Astrocyte (in vitro differentiated cells and primary cell): ENCODE data around the gene ACOX3. TPM values are rescaled to one million over a fixed set of nuclear protein-coding genes. Genes with fewer than 3 reads are reported as not detected.

Experiments
- DNase-seq: peaks from one replicate; pipeline ENCODE4 v3.0.0-alpha.2; 2010; ENCODE audit warnings: low read depth
- FAIRE-seq: peaks from 2 replicates; lab custom pipeline; 2011; peaks lifted over from hg19 to GRCh38; lab: Jason Lieb, UNC
- H2AFZ ChIP-seq: 2 replicates; pipeline ENCODE4 v1.6.0; 2012; ENCODE audit warnings: low read depth, low read length, inconsistent platforms
- H3K27ac ChIP-seq: 2 replicates; pipeline ENCODE4 v1.5.1; 2011; ENCODE audit warnings: low read depth, low read length, inconsistent platforms
- H3K27me3 ChIP-seq: 2 replicates; pipeline ENCODE4 v1.6.0; 2011; ENCODE audit warnings: low read length, inconsistent platforms; ENCODE audit not compliant: insufficient read depth
- H3K36me3 ChIP-seq: 2 replicates; pipeline ENCODE4 v1.5.1; 2011; ENCODE audit warnings: low read length, inconsistent platforms; ENCODE audit not compliant: insufficient read depth
- H3K4me1 ChIP-seq: 2 replicates; pipeline ENCODE4 v1.5.1; 2011; ENCODE audit warnings: low read length, inconsistent platforms; ENCODE audit not compliant: insufficient read depth
- H3K4me2 ChIP-seq: 2 replicates; pipeline ENCODE4 v1.6.0; 2012; ENCODE audit warnings: low read length, inconsistent platforms
- H3K4me3 ChIP-seq: 2 replicates; pipeline ENCODE4 v1.5.1; 2011; ENCODE audit warnings: low read depth, mild to moderate bottlenecking, low read length, inconsistent platforms; ENCODE audit not compliant: insufficient read depth
- H3K79me2 ChIP-seq: 2 replicates; pipeline ENCODE4 v1.6.0; 2012; ENCODE audit warnings: mild to moderate bottlenecking, low read length, inconsistent platforms; ENCODE audit not compliant: insufficient read depth
- H3K9ac ChIP-seq: 2 replicates; pipeline ENCODE4 v1.6.0; 2012; ENCODE audit warnings: mild to moderate bottlenecking, low read length, inconsistent platforms
- H3K9me3 ChIP-seq: 2 replicates; pipeline ENCODE4 v1.5.1; 2012; ENCODE audit warnings: low read depth, mild to moderate bottlenecking, low read length, inconsistent platforms; ENCODE audit not compliant: insufficient read depth
- H4K20me1 ChIP-seq: 2 replicates; pipeline ENCODE4 v1.6.0; 2012; ENCODE audit warnings: low read length, inconsistent platforms; ENCODE audit not compliant: insufficient read depth
- H3K27ac Mint-ChIP-seq: one replicate; pipeline ENCODE4 v1.8.0; 2021; ENCODE audit warnings: mild to moderate bottlenecking, mixed read lengths; ENCODE audit not compliant: unreplicated experiment
- H3K27me3 Mint-ChIP-seq: one replicate; pipeline ENCODE4 v1.8.0; 2021; ENCODE audit warnings: low read depth, mixed read lengths; ENCODE audit not compliant: unreplicated experiment
- H3K36me3 Mint-ChIP-seq: one replicate; pipeline ENCODE4 v1.8.0; 2021; ENCODE audit warnings: low read depth, mixed read lengths; ENCODE audit not compliant: unreplicated experiment
- H3K4me1 Mint-ChIP-seq: one replicate; pipeline ENCODE4 v1.8.0; 2021; ENCODE audit warnings: low read depth, mixed read lengths; ENCODE audit not compliant: unreplicated experiment
- H3K4me3 Mint-ChIP-seq: one replicate; pipeline ENCODE4 v1.8.0; 2021; ENCODE audit warnings: mild to moderate bottlenecking, moderate library complexity, mixed read lengths; ENCODE audit not compliant: unreplicated experiment
- H3K9me3 Mint-ChIP-seq: one replicate; pipeline ENCODE4 v1.8.0; 2021; ENCODE audit warnings: mild to moderate bottlenecking, mixed read lengths; ENCODE audit not compliant: unreplicated experiment
- EZH2 ChIP-seq: IDR thresholded peaks from 2 replicates; pipeline ENCODE4 v1.6.1; 2012; ENCODE audit warnings: mild to moderate bottlenecking, low read length, inconsistent platforms; ENCODE audit not compliant: insufficient read depth
- total RNA-seq: library from RNA; stranded (reverse); gene quantifications from 2 replicates; pipeline ENCODE4 v1.2.1, GENCODE V29; 2021
- TF ChIP-seq, protein P1 (sequence below): IDR thresholded peaks from 2 replicates; pipeline ENCODE4 v1.5.1; 2011; ENCODE audit warnings: low read depth, mild to moderate bottlenecking, inconsistent platforms, low read length, moderate library complexity; ENCODE audit not compliant: insufficient read depth

Gene ACOX3
- total RNA-seq, 1 donor from 2014 or later = 45.6 TPM

DNA sequence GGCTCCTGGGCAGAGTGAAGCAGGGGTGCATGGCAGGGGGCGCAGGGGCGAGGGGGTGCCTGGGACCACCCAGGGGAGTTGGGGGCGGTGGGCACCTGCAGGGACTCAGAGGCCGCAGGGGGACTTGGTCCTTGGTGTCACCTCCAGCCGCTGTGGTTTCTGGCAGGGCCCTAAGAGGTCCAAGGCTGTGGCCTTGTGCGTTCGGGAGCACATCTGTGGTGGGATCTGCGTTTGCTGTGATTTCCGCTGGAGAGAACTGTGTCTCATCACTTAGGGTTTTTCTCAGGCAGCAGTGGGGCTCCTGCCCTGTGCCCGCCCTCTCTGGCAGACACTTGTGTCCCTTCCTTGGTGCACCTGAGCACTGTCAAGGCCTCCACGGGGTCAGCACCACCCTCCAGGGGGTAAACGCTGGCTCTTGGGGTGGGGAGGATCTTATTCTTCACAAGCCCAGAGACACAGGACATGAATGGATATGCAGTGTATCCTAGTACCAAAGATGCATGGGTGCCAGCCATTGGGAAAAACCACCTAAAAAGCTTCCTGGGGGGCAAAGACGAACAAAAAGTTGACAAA, 66.5 kb downstream of the ACOX3 start:
- H3K27me3 Mint-ChIP-seq = no peaks in the 10 kb centered on the region
- peaks cover 17% of the 10 kb centered on the region for H3K36me3 Mint-ChIP-seq
- Histone ChIP-seq H3K9ac (no peak overlapping the region), H4K20me1 (no peaks in the 10 kb centered on the region), H3K4me3 (no peak overlapping the region), H3K4me1 (peaks cover 3% of the 10 kb centered on the region), H3K79me2 (no peaks in the 10 kb centered on the region), H3K36me3 (no peaks in the 10 kb centered on the region), H3K4me2 (no peak overlapping the region), H3K27me3 (no peaks in the 10 kb centered on the region), H2AFZ (no peak overlapping the region), H3K9me3 (no peaks in the 10 kb centered on the region), H3K27ac (no peak overlapping the region)
- no peak overlapping the region for H3K27ac Mint-ChIP-seq
- TF ChIP-seq, protein P1, sequence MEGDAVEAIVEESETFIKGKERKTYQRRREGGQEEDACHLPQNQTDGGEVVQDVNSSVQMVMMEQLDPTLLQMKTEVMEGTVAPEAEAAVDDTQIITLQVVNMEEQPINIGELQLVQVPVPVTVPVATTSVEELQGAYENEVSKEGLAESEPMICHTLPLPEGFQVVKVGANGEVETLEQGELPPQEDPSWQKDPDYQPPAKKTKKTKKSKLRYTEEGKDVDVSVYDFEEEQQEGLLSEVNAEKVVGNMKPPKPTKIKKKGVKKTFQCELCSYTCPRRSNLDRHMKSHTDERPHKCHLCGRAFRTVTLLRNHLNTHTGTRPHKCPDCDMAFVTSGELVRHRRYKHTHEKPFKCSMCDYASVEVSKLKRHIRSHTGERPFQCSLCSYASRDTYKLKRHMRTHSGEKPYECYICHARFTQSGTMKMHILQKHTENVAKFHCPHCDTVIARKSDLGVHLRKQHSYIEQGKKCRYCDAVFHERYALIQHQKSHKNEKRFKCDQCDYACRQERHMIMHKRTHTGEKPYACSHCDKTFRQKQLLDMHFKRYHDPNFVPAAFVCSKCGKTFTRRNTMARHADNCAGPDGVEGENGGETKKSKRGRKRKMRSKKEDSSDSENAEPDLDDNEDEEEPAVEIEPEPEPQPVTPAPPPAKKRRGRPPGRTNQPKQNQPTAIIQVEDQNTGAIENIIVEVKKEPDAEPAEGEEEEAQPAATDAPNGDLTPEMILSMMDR = no peak
- no peak for TF ChIP-seq EZH2
- no peaks in the 10 kb centered on the region for H3K9me3 Mint-ChIP-seq
- FAIRE-seq = no peak
- DNase-seq = no peak
- H3K4me1 Mint-ChIP-seq = no peaks in the 10 kb centered on the region
- no peak overlapping the region for H3K4me3 Mint-ChIP-seq

DNA sequence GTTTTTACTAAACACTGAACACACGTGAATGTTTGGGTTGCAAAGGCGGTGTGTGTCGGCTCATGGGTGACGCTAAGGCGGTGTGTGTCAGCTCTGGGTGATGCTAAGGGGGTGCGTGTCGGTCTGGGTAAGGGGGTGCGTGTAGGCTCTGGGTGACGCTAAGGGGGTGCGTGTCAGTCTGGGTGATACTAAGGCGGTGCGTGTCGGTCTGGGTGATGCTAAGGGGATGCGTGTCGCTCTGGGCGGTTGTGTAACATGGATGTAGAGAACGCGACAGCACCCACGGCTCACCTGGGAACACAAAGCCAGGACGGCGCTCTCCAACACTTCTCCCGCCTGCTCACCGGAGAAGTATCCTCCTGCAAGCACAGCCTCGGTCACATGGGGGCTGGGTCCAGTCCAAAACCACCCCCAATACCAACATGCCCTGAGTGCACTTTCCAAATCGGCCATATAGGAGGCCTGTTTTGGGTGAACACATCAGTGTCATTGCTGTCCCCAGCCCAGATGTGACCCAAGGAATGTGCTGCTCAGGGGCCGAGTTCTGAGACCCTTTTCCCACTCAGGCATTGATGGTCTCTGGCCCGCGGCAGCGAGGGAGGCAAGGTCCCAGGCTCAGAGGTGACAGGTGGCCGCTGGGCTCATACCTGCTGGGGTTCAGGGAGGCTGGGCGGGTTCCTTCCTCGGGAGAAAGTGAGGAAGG, 67.1 kb downstream of the ACOX3 start:
- Histone ChIP-seq H3K4me3 (no peak overlapping the region), H3K79me2 (no peaks in the 10 kb centered on the region), H3K27me3 (no peaks in the 10 kb centered on the region), H4K20me1 (no peaks in the 10 kb centered on the region), H3K36me3 (no peaks in the 10 kb centered on the region), H3K9ac (no peak overlapping the region), H3K9me3 (no peaks in the 10 kb centered on the region), H3K4me1 (peaks cover 3% of the 10 kb centered on the region), H2AFZ (no peak overlapping the region), H3K4me2 (no peak overlapping the region), H3K27ac (no peak overlapping the region)
- TF ChIP-seq, protein P1 = no peak
- no peak for TF ChIP-seq EZH2
- FAIRE-seq (no peak), DNase-seq (no peak)
- Mint-ChIP-seq H3K4me3 (no peak overlapping the region), H3K27ac (no peak overlapping the region), H3K36me3 (peaks cover 17% of the 10 kb centered on the region), H3K4me1 (no peaks in the 10 kb centered on the region), H3K9me3 (no peaks in the 10 kb centered on the region), H3K27me3 (no peaks in the 10 kb centered on the region)

DNA sequence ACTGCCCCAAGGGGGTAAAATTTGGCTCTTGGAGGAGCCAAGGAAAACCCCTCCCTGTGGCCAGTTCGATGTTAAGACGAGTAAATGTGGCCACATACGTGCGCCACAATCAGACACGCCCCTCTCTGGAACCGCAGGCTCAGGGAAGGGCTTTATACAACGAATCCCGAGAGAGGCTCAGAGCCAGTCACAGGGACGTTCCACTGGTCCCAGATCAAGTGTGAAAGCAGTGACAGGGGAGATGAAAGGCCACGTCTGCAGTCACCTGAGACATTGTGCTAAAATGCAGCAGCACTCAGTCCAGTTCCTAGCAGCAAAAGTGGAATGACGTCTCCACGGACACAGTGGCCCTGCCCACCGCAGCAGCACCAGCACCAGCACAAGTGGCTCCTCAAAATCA, 68.0 kb downstream of the ACOX3 start:
- FAIRE-seq = no peak

More for the DNA sequence above, 68.0 kb downstream of the ACOX3 start:
- Histone ChIP-seq H4K20me1 (no peaks in the 10 kb centered on the region), H3K9me3 (no peaks in the 10 kb centered on the region), H3K4me2 (no peak overlapping the region), H3K79me2 (no peaks in the 10 kb centered on the region), H3K4me3 (no peak overlapping the region), H3K9ac (no peak overlapping the region), H2AFZ (no peak overlapping the region), H3K27ac (no peak overlapping the region), H3K36me3 (no peaks in the 10 kb centered on the region), H3K4me1 (peaks cover 3% of the 10 kb centered on the region), H3K27me3 (no peaks in the 10 kb centered on the region)
- TF ChIP-seq, protein P1 = no peak
- no peak for TF ChIP-seq EZH2
- H3K36me3 Mint-ChIP-seq = peaks cover 17% of the 10 kb centered on the region
- no peak overlapping the region for H3K27ac Mint-ChIP-seq
- H3K4me3 Mint-ChIP-seq = no peak overlapping the region
- no peak for DNase-seq
- no peaks in the 10 kb centered on the region for H3K4me1 Mint-ChIP-seq
- H3K9me3 Mint-ChIP-seq = no peaks in the 10 kb centered on the region
- H3K27me3 Mint-ChIP-seq = no peaks in the 10 kb centered on the region
